GM23338 (cell line): ENCODE measurements around the gene JMJD1C. TPM values are rescaled to one million over a fixed set of nuclear protein-coding genes. Genes with fewer than 3 reads are reported as not detected.

ENCODE experiments used
- ATAC-seq: fragments of 200-7000 bp; cut with Tn5 transposase; 3 replicates; pipeline ENCODE4 v1.9.1; 2020
- DNase-seq: peaks from one replicate; pipeline ENCODE4 v3.0.0-alpha.2; 2015; ENCODE audit warnings: low spot score
- H2AFZ ChIP-seq: fragments of 200-600 bp; sonication (generic); 2 replicates; pipeline ENCODE4 v1.8.0; 2016; ENCODE audit warnings: antibody characterized with exemption, mild to moderate bottlenecking, moderate library complexity
- H3F3A ChIP-seq: fragments of 200-600 bp; sonication (generic); replicated peaks from 2 replicates; pipeline ENCODE4 v1.8.0; 2017; ENCODE audit warnings: antibody characterized with exemption, mixed run types, low read depth
- H3K27ac ChIP-seq: fragments of 200-600 bp; sonication (generic); 2 replicates; pipeline ENCODE4 v1.6.1; 2016; ENCODE audit warnings: low read depth
- H3K27me3 ChIP-seq: fragments of 200-600 bp; sonication (generic); 2 replicates; pipeline ENCODE4 v1.8.0; 2016; ENCODE audit warnings: mild to moderate bottlenecking, mixed run types, moderate library complexity; ENCODE audit not compliant: insufficient read depth
- H3K36me3 ChIP-seq: fragments of 200-600 bp; sonication (generic); 2 replicates; pipeline ENCODE4 v1.8.0; 2016; ENCODE audit warnings: mild to moderate bottlenecking; ENCODE audit not compliant: insufficient read depth
- H3K4me1 ChIP-seq: fragments of 200-600 bp; sonication (generic); 2 replicates; pipeline ENCODE4 v1.8.0; 2016; ENCODE audit warnings: mild to moderate bottlenecking, moderate library complexity; ENCODE audit not compliant: insufficient read depth
- H3K4me2 ChIP-seq: fragments of 200-600 bp; sonication (generic); 2 replicates; pipeline ENCODE4 v1.7.1; 2017; ENCODE audit warnings: mixed run types
- H3K4me3 ChIP-seq: fragments of 200-600 bp; sonication (generic); 2 replicates; pipeline ENCODE4 v1.6.1; 2016; ENCODE audit warnings: mixed run types
- H3K79me2 ChIP-seq: fragments of 200-600 bp; sonication (generic); replicated peaks from 2 replicates; pipeline ENCODE4 v1.8.0; 2017; ENCODE audit warnings: mild to moderate bottlenecking; ENCODE audit not compliant: insufficient read depth
- H3K9me2 ChIP-seq: fragments of 200-600 bp; sonication (generic); 2 replicates; pipeline ENCODE4 v1.8.0; 2017; ENCODE audit not compliant: insufficient read depth
- H4K20me1 ChIP-seq: fragments of 200-600 bp; sonication (generic); replicated peaks from 2 replicates; pipeline ENCODE4 v1.8.0; 2017; ENCODE audit warnings: mild to moderate bottlenecking; ENCODE audit not compliant: insufficient read depth
- H3K27ac Mint-ChIP-seq: 2 replicates; pipeline ENCODE4 v1.8.0; 2020; ENCODE audit warnings: inconsistent platforms, mild to moderate bottlenecking, moderate library complexity, mixed read lengths
- H3K27me3 Mint-ChIP-seq: 3 replicates; pipeline ENCODE4 v1.8.0; 2022; ENCODE audit warnings: low read depth, mild to moderate bottlenecking, moderate library complexity, mixed read lengths, inconsistent platforms; ENCODE audit not compliant: insufficient read depth, poor library complexity
- H3K36me3 Mint-ChIP-seq: 3 replicates; pipeline ENCODE4 v1.8.0; 2021; ENCODE audit warnings: low read depth, mild to moderate bottlenecking, inconsistent platforms, moderate library complexity, mixed read lengths
- H3K4me1 Mint-ChIP-seq: 3 replicates; pipeline ENCODE4 v1.8.0; 2020; ENCODE audit warnings: mild to moderate bottlenecking, inconsistent platforms, mixed read lengths
- H3K4me3 Mint-ChIP-seq: 3 replicates; pipeline ENCODE4 v1.8.0; 2021; ENCODE audit warnings: moderate library complexity, mild to moderate bottlenecking, inconsistent platforms, mixed read lengths
- H3K9me3 Mint-ChIP-seq: 3 replicates; pipeline ENCODE4 v1.8.0; 2020; ENCODE audit warnings: moderate library complexity, mild to moderate bottlenecking, inconsistent platforms, mixed read lengths
- CREB1 ChIP-seq: fragments of 250-450 bp; sonication (Bioruptor Pico); IDR thresholded peaks from 2 replicates; pipeline ENCODE4 v1.5.0; 2020; ENCODE audit warnings: low read depth, mild to moderate bottlenecking, moderate library complexity
- CTCF ChIP-seq, 2 experiments: fragments of 200-600 bp in 1 of 2; sonication (generic) in 1 of 2; conservative IDR thresholded peaks; 2 replicates each; pipeline versions ENCODE4 v1.5.1 to v1.6.1; 2016 to 2017; ENCODE audit warnings: antibody characterized with exemption in 2 of 2, low read depth in 2 of 2, mild to moderate bottlenecking in 2 of 2, moderate library complexity in 1 of 2
- ETS1 ChIP-seq: IDR thresholded peaks from 2 replicates; pipeline ENCODE4 v1.6.1; 2016; ENCODE audit warnings: antibody characterized with exemption
- EZH2 ChIP-seq: fragments of 200-600 bp; sonication (generic); IDR thresholded peaks from one replicate; pipeline ENCODE4 v1.8.0; 2017; ENCODE audit warnings: antibody characterized with exemption, mild to moderate bottlenecking, low read depth; ENCODE audit not compliant: unreplicated experiment
- EZH2phosphoT487 ChIP-seq: fragments of 200-600 bp; sonication (generic); IDR thresholded peaks from one replicate; pipeline ENCODE4 v1.8.1; 2018; ENCODE audit warnings: antibody characterized with exemption; ENCODE audit not compliant: unreplicated experiment
- JUNB ChIP-seq: IDR thresholded peaks from one replicate; pipeline ENCODE4 v1.6.1; 2016; ENCODE audit warnings: antibody characterized with exemption; ENCODE audit not compliant: unreplicated experiment
- NANOG ChIP-seq: IDR thresholded peaks from 2 replicates; pipeline ENCODE4 v1.6.1; 2016; ENCODE audit warnings: antibody characterized with exemption, borderline replicate concordance
- POLR2AphosphoS5 ChIP-seq: IDR thresholded peaks from 2 replicates; pipeline ENCODE4 v1.6.1; 2016; ENCODE audit warnings: antibody characterized with exemption, low read depth
- REST ChIP-seq: IDR thresholded peaks from one replicate; pipeline ENCODE4 v1.6.1; 2018; ENCODE audit warnings: antibody characterized with exemption; ENCODE audit not compliant: unreplicated experiment
- STAT1 ChIP-seq: IDR thresholded peaks from one replicate; pipeline ENCODE4 v1.6.1; 2016; ENCODE audit warnings: antibody characterized with exemption; ENCODE audit not compliant: unreplicated experiment
- ZNF114 ChIP-seq: fragments of 250-450 bp; sonication (Bioruptor Pico); IDR thresholded peaks from 2 replicates; pipeline ENCODE4 v1.5.0; 2020; ENCODE audit warnings: mild to moderate bottlenecking, moderate library complexity
- ZNF331 ChIP-seq: fragments of 250-450 bp; sonication (Bioruptor Pico); IDR thresholded peaks from 2 replicates; pipeline ENCODE4 v1.5.0; 2020; ENCODE audit warnings: low read depth, mild to moderate bottlenecking, moderate library complexity
- ZNF462 ChIP-seq: fragments of 250-450 bp; sonication (Bioruptor Pico); IDR thresholded peaks from 2 replicates; pipeline ENCODE4 v1.5.0; 2020; ENCODE audit warnings: mild to moderate bottlenecking, moderate library complexity
- polyA plus RNA-seq: library from polyadenylated mRNA; unstranded; fragments of >200 nt; fragmentation: Nextera tagmentation; extraction: Ambion mirVana; gene quantifications from 2 replicates; pipeline ENCODE4 v1.2.1, GENCODE V29; 2016
- total RNA-seq: library from RNA; depleted of rRNA; stranded (reverse); fragments of >200 nt; shearing (Covaris generic); gene quantifications from 2 replicates; pipeline ENCODE4 v1.2.3, GENCODE V29; 2014

The JMJD1C gene
- total and polyA plus RNA-seq, 2 experiments from 2014 or later, result 333 to 435 TPM

- H3K36me3 ChIP-seq, result peaks cover 39% of the 10 kb centered on the region
- no peaks in the 10 kb centered on the region for H3K9me2 ChIP-seq
- ATAC-seq (no peak), DNase-seq (no peak)
- H3K27me3 ChIP-seq, result no peaks in the 10 kb centered on the region
- H3K4me2 ChIP-seq, result peak overlapping the region; percentile 23
- H3K9me3 Mint-ChIP-seq, result no peaks in the 10 kb centered on the region
- peaks cover 71% of the 10 kb centered on the region for H3K79me2 ChIP-seq
- H3K4me1 Mint-ChIP-seq, result peaks cover 28% of the 10 kb centered on the region; the same call in 2 of the 3 replicates
- 0 out of 2 replicates have a peak overlapping the region, but pooled peaks have one; percentile 2 for H3K4me3 ChIP-seq
- peaks cover 46% of the 10 kb centered on the region for H3K4me1 ChIP-seq
- TF ChIP-seq ZNF114 (CRISPR knock-in tag) (no peak), NANOG (no peak), CREB1 (CRISPR knock-in tag) (no peak), POLR2AphosphoS5 (no peak), JUNB (no peak), ZNF331 (CRISPR knock-in tag) (no peak), CTCF (conservative IDR thresholded peaks at IDR 0.05; ENCODE audit: low read depth in 2 of 2) (no peak), ZNF462 (CRISPR knock-in tag) (no peak), EZH2phosphoT487 (no peak), ETS1 (no peak), EZH2 (no peak), STAT1 (no peak), REST (no peak)
- no peak overlapping the region for H3K4me3 Mint-ChIP-seq
- H3K36me3 Mint-ChIP-seq, result peaks cover 47% of the 10 kb centered on the region
- H3K27ac Mint-ChIP-seq, result no peak overlapping the region
- H3K27ac ChIP-seq, result no peak overlapping the region
- no peaks in the 10 kb centered on the region for H3K27me3 Mint-ChIP-seq
- H4K20me1 ChIP-seq, result peaks cover 38% of the 10 kb centered on the region
- no peak overlapping the region for H2AFZ ChIP-seq
- H3F3A ChIP-seq, result no peaks in the 10 kb centered on the region
These were observed 264.7 kb downstream of the JMJD1C start for GRCh38 chr10:63201118-63201517.
